Ascending aorta (tissue), 2 donors: ENCODE results near the gene FOXP1. TPM values are rescaled to one million over a fixed set of nuclear protein-coding genes. Genes with fewer than 3 reads are reported as not detected.

Source experiments
- DNase-seq, 2 donors: peaks; one replicate each; pipeline ENCODE4 v3.0.0-alpha.2; 2019; ENCODE audit warnings: low spot score in 2 of 2
- H3K27ac ChIP-seq, 2 donors: fragments of 200-600 bp; sonication (generic); one replicate each; pipeline ENCODE4 v1.5.1; 2016 to 2017; ENCODE audit warnings: mild to moderate bottlenecking in 1 of 2
- H3K27me3 ChIP-seq: fragments of 200-600 bp; sonication (generic); one replicate; pipeline ENCODE4 v1.5.1; 2017
- H3K36me3 ChIP-seq, 2 donors: fragments of 200-600 bp; sonication (generic); one replicate each; pipeline ENCODE4 v1.5.1; 2016
- H3K4me1 ChIP-seq, 2 donors: fragments of 200-600 bp; sonication (generic); one replicate each; pipeline ENCODE4 v1.5.1; 2016 to 2017; ENCODE audit warnings: mild to moderate bottlenecking in 1 of 2
- H3K4me3 ChIP-seq, 2 donors: fragments of 200-600 bp; sonication (generic); one replicate each; pipeline ENCODE4 v1.5.1; 2016 to 2017; ENCODE audit warnings: mild to moderate bottlenecking in 1 of 2
- H3K9me3 ChIP-seq, 2 donors: fragments of 200-600 bp; sonication (generic); one replicate each; pipeline ENCODE4 v1.5.1; 2016
- CTCF ChIP-seq, 3 experiments: fragments of 200-600 bp in 2 of 3; fragments of 450-650 bp in 1 of 3; sonication (generic) in 2 of 3; IDR thresholded peaks; one replicate each; pipeline ENCODE4 v1.5.1; 2016 to 2019; ENCODE audit warnings: antibody characterized with exemption in 3 of 3, mild to moderate bottlenecking in 1 of 3, moderate library complexity in 1 of 3
- intact Hi-C: fragments of 100-400 bp; cut with DNase I; formaldehyde crosslinking; loops from one replicate; pipeline ENCODE4 v1.15.1; 2023
- total RNA-seq: library from RNA; depleted of rRNA; stranded (reverse); fragments of >200 nt; gene quantifications from one replicate; pipeline ENCODE4 v1.1.0, GENCODE V29; 2016

FOXP1 gene
- total RNA-seq, 1 donor from 2014 or later = 171 TPM

GRCh38 chr3:71092665-71093064 lies 490.9 kb downstream of the FOXP1 start:
- no peaks in the 10 kb centered on the region for H3K36me3 ChIP-seq
- H3K27me3 ChIP-seq = no peaks in the 10 kb centered on the region
- peak overlapping the region in 1 of 2 donors; percentile 18 for H3K27ac ChIP-seq
- no peak for DNase-seq
- TF ChIP-seq CTCF (IDR thresholded peaks at IDR 0.05) = no peak
- peaks cover 0 to 13% of the 10 kb centered on the region in 2 donors for H3K4me1 ChIP-seq
- H3K9me3 ChIP-seq = no peaks in the 10 kb centered on the region
- intact Hi-C loops = no loop called here
- no peak overlapping the region for H3K4me3 ChIP-seq

GRCh38 chr3:71090207-71090606 lies 493.3 kb downstream of the FOXP1 start:
- intact Hi-C loops = no loop called here
- no peak overlapping the region for H3K27ac ChIP-seq
- H3K4me3 ChIP-seq = no peak overlapping the region
- H3K36me3 ChIP-seq = no peaks in the 10 kb centered on the region
- DNase-seq = no peak
- no peak for TF ChIP-seq CTCF (IDR thresholded peaks at IDR 0.05)
- H3K9me3 ChIP-seq = no peaks in the 10 kb centered on the region
- no peaks in the 10 kb centered on the region for H3K27me3 ChIP-seq
- H3K4me1 ChIP-seq = peaks cover 0 to 16% of the 10 kb centered on the region in 2 donors

- no peak for TF ChIP-seq CTCF (IDR thresholded peaks at IDR 0.05)
- Histone ChIP-seq H3K4me1 (peaks cover 0 to 21% of the 10 kb centered on the region in 2 donors), H3K27ac (no peak overlapping the region)
Observed at GRCh38 chr3:71089271-71089847, 494.2 kb downstream of the FOXP1 start.

GRCh38 chr3:71088742-71089141 lies 494.8 kb downstream of the FOXP1 start:
- DNase-seq = no peak
- intact Hi-C loops = no loop called here
- Histone ChIP-seq H3K4me1 (peaks cover 0 to 21% of the 10 kb centered on the region in 2 donors), H3K9me3 (no peaks in the 10 kb centered on the region), H3K4me3 (no peak overlapping the region), H3K36me3 (no peaks in the 10 kb centered on the region), H3K27ac (no peak overlapping the region), H3K27me3 (no peaks in the 10 kb centered on the region)
- TF ChIP-seq CTCF (IDR thresholded peaks at IDR 0.05) = no peak

More at GRCh38 chr3:71089271-71089847, 494.2 kb downstream of the FOXP1 start:
- Histone ChIP-seq H3K9me3 (no peaks in the 10 kb centered on the region), H3K36me3 (no peaks in the 10 kb centered on the region), H3K4me3 (no peak overlapping the region), H3K27me3 (no peaks in the 10 kb centered on the region)
- DNase-seq = no peak
- intact Hi-C loops = no loop called here

GRCh38 chr3:71088019-71088708 lies 495.4 kb downstream of the FOXP1 start:
- Histone ChIP-seq H3K27ac (no peak overlapping the region), H3K4me3 (no peak overlapping the region), H3K36me3 (no peaks in the 10 kb centered on the region), H3K4me1 (peaks cover 0 to 21% of the 10 kb centered on the region in 2 donors), H3K27me3 (no peaks in the 10 kb centered on the region), H3K9me3 (no peaks in the 10 kb centered on the region)
- TF ChIP-seq CTCF (IDR thresholded peaks at IDR 0.05) = no peak
- DNase-seq = no peak
- intact Hi-C loops = no loop called here
